ENCODE data around the gene PRAMEF5.
"Not testable (repeated sequence)": the region's sequence is repeated elsewhere in the genome, so short reads cannot be mapped to it uniquely, and the experiment has no call there.

PRAMEF5 gene

DNA sequence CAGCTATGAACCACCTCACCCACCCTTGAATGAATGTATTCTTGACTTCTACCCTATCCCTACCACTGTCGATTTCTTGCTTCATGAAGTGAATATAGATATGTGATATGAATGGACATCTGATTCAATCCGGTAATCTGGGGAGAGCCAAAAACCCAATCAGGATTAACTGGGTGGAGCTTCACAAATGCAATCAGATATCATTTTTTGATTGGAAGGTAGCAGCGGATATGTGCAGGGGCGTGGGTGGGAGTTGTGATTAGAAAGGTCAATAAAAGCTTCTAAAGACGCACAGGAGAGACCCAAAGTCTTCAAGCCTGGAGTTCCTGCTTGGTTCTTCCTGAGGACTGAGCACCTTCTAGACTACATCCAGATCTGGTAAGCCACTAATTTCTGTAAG is at the start of gene PRAMEF5:
TSS of gene PRAMEF5 (plus strand) at position 301 of the 400 bp plus-strand sequence. CDS start 5,071 bp downstream, outside the sequence.
- not testable (repeated sequence) for DNase-seq (ENCODE audit: low read depth)

DNA sequence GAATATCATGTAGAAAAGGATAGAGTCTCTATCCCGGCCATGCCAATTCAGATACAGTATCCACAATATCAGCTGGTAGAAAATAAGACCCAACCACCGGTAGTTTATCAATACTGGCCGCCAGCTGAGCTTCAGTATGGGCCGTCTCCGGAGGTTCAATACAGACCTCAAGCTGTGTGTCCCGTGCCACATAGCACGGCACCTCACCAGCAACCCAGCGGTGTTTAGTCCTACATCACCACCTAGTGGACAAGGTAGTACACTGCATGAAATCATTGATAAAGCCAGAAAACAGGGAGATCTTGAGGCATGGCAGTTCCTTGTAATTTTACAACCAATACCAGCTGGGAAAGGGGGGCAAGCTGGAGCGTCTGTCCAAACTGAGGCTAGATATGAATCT is 45.3 kb upstream of the PRAMEF5 start:
- not testable (repeated sequence) for DNase-seq (ENCODE audit: low read depth)

DNA sequence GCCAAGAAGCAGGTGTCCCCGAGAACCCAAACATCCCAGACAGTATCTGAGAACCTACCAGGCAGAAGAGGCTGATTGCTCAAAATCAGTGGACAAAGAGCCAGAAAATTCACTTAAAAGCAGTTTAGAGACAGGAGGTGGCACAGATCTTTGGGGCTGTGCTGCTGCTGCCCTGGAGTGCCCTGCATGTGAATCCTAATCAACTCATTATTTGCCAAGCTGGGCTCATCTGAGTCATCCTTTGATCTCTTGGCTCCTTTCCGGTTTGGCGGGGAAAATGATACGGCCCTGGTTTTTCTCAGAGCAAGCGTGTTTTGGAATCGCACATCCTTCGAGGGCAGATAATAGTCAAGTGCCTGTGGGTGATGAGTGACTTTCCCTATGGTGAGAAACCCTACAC is 37.4 kb upstream of the PRAMEF5 start:
- DNase-seq (ENCODE audit: low read depth), result not testable (repeated sequence)

DNA sequence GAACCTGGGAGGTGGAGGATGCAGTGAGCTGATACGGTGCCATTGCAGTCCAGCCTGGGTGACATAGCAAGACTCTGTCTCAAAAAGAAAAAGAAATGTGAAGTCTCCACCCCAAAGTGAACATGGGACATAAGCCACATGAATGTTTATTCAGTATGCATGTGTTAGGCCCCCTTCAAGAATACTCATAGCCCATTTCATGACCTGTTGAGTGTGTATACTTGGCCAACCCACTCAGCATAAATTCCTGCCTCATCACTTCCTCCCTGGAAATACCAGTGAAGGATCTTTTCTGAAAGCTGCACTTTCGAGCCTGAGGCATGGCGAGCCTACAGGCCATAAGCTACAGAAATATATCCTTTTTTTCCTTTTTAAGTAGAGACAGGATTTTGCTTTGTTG is 34.8 kb upstream of the PRAMEF5 start:
- DNase-seq (ENCODE audit: low read depth), result not testable (repeated sequence)

DNA sequence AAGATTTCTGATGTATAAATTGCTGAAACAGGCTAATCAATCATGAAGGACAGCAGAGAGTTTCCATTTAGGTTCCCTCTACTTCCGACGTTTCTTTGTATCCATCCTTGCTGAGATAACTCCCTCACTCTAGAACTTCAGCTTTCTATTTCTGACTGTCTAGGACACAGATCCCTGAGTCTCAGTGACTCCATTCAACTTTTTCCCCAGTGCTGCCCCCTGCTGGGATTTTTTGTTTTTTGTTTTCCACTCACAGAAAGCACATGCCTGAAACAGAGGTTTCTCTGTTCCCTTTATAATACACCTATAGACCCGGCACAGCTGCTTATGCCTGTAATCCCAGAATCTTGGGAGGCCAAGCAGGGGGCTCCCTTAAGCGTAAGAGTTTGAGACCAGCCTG is 31.2 kb upstream of the PRAMEF5 start:
- DNase-seq (ENCODE audit: low read depth), result not testable (repeated sequence)

DNA sequence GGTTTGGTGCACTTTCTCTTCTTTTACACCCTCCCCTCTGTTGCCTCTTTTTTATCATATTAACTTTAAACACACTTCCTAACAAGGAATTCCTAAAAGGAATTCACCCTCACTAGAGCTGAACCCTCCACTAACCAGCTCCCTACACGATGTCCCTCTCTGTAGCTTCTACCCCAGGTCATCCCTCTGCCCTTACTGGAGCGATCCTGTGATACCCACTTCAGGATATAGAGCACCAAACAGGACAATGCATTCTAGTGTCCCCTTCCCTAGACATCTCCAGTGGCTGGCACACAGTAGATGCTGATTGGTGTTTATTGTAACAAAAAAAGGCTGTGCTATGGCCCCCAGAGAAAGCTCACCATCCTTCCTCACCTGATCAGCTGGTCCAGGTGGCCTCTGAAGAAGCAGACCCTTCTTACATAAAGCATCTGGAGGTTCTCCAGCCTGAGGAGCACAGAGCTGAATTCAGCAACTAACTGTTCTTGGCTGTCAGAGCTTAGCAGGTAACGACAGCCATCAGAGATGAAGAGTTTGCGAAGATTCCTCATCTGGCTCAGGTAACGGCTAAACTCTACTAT is 29.4 kb upstream of the PRAMEF5 start:
- DNase-seq (ENCODE audit: low read depth), result no peak

DNA sequence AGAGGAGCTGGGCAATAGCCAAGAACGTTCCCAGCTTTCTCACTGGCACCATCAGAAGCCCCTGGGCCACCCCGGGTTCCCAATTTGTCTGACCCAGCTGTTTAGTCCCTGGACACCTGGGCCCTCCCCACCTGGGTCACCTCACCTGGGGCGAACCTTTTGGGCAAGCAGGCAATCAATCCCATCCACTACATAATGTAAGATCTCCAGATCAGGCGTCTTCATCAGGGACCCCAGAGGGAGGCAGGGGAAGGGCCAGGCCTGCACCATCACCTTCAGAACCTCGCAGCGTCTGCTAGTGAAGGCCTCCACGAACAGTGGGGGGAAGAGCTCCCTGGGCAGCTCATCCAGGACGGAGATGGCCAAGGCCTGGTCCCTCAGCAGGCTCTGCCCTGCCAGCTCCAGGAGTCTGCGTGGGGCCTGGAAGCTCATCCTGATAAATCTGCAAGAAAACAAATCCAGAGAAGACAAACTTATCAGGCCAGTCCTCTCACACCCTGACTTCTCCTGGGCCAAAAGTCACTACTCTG is 28.3 kb upstream of the PRAMEF5 start, which contains the start of gene PRAMEF18:
TSS of gene PRAMEF18 (minus strand) at position 480 of the 530 bp plus-strand sequence. CDS start at position 432, 48 bp downstream.
- DNase-seq (ENCODE audit: low read depth), result not testable (repeated sequence)

DNA sequence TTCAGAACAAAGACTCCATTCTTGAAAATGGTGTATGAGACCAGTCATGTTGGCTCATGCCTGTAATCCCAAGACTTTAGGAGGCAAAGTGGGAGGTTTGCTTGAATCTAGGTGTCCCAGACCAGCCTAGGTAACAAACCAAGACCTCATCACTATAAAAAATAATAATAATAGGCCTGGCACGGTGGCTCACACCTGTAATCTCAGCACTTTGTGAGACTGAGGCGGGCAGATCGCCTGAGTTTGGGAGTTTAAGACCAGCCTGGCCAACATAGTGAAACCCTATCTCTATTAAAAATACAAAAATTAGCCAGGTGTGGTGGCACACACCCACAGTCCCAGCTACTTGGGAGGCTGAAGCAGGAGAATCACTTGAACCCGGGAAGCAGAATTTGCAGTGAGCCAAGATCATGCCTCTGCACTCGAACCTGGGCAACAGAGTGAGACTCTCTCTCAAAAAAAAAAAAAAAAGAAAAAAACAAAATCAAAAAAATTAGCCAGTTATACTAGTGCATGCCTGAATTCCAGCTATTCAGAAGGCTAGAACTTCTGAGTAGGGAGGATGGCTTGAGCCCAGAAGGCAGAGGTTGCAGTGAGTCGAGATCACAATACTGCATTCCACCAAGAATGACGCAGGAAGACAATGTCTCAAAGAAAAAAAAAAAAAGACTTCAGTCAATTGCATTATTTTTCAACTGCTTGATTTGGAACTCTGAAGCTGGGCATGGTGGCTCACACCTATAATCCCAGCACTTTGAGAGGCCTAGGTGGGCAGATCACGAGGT is 26.5 kb upstream of the PRAMEF5 start:
- not testable (repeated sequence) for DNase-seq (ENCODE audit: low read depth)

DNA sequence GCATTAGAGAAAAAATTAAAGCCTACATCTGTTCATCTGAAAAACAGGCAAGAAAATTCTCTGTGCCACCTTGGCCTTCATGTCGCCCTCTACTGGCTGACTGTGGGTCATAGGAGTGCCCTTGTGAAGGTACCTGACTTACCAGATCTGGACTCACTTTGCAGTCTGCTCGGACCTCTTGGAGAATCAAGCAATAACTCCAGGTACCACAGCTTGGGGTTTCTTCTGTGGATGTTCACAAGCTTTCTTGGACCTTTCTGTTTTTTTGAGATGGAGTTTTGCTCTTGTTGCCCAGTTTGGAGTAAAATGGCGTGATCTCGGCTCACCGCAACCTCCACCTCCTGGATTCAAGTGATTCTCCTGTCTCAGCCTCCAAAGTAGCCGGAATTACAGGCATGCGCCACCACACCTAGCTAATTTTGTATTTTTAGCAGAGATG is 25.6 kb upstream of the PRAMEF5 start:
- no peak for DNase-seq (ENCODE audit: low read depth)

DNA sequence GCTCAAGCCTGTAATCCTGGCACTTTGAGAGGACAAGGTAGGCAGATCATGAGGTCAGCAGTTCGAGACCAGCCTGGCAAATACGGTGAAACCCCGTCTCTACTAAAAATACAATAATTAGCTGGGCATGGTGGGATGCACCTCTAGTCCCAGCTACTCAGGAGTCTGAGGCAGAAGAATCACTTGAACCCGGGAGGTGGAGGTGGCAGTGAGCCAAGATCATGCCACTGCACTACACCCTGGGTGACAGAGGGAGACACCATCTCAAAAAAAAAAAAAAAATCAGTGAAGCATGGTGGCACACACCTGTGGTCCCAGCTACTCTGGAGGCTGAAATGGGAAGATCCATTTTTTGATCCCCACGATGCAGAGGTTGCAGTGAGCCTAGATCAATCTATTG is 23.9 kb upstream of the PRAMEF5 start:
- DNase-seq (ENCODE audit: low read depth), result not testable (repeated sequence)

DNA sequence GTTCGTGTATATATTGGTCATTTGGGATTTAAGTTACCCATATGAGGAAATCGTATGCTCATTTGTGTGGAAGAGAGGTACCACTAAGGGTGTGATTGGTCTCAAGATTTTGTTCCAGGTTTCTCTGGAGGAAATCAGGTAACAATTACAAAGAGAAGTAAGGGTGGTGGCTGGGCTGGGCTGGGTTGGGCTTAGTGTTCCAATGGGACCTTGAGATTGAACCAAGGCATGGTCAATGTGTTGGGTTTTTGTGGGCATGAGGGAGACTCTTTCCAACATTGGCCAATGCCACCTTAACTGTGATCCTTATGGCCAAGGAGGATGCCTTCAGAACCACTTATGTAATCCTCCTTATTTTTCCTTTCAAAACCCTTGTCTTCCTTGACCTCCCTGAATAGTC is 23.4 kb upstream of the PRAMEF5 start:
- DNase-seq (ENCODE audit: low read depth), result not testable (repeated sequence)

DNA sequence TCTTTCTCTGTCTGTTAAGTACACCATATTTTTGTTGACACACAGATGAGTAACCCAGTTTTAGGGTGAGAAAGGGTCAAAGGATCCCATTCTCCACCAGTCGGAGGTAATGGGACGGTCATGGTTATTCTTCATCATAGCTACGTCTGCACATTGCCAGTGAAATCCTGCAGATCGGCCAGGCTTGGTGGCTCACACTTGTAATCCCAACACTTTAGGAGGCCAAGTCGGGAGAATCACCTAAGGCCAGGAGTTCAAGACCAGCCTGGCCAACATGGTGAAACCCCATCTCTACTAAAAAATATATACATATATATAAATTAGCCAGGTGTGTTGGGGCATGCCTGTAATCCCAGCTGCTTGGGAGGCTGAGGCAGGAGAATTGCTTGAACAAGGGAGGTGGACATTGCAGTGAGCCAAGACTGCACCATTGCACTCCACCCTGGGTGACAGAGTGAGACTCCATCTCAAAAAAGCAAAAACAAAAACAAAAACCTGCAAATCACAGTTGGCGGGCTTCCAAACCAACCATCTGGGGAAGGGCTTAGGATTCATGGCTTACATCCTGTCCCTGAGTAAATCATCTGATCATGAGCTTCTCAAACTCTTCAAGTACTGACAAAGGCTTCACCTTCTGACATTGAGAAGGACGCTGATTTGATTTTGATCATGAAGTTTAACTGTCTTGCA is 22.8 kb upstream of the PRAMEF5 start:
- DNase-seq (ENCODE audit: low read depth), result not testable (repeated sequence)

DNA sequence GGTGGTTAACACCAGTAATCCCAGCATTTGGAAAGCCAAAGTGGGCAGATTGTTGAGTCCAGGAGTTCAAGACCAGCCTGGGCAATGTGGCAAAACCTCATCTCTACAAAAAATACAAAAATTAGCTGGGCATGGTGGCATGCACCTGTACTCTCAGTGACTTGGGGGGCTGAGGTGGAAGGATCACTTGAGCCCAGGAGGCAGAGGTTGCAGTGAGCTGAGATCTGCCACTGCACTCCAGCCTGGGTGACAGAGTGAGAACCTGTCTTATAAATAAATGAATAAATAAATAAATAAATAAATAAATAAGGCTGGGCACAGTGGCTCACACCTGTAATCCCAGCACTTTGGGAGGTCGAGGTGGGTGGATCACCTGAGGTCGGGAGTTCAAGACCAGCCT is 21.9 kb upstream of the PRAMEF5 start:
- not testable (repeated sequence) for DNase-seq (ENCODE audit: low read depth)

DNA sequence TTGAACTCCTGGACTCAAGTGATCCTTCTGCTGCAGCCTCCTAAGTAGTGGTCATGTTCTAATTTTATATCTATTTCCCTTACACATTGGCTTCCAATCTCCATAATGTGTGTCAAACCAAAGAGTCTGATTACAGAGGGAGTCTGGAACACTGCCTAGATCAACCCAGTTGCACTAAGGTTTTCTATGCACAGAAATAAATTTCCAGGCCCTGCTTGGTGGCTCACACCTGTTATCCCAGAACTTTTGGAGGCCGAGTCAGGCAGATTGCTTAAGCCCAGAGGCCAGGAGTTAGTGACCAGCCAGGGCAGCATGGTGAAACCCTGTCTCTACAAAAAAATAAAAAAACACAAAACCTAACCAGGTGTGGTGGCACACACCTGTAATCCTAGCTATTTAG is 19.9 kb upstream of the PRAMEF5 start:
- not testable (repeated sequence) for DNase-seq (ENCODE audit: low read depth)

DNA sequence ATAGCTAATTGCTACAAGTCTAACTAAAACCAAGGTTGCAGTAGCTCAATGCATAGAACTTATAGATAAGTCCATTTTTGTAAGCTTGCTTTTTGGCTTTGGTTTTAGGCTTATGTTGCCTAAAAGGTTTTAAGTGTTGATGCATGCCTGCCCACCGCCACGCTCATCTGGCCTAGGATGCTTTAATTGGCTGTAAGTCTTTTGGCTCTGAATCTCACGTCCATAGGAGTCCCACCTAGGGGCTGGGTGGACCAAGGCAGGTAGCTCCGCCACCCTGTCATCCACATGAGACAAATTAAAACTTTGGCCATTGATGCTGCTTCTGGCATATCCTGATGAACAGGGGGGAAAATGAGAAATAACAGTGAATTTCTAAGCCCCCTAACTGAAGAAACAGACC is 16.4 kb upstream of the PRAMEF5 start:
- DNase-seq (ENCODE audit: low read depth), result not testable (repeated sequence)

DNA sequence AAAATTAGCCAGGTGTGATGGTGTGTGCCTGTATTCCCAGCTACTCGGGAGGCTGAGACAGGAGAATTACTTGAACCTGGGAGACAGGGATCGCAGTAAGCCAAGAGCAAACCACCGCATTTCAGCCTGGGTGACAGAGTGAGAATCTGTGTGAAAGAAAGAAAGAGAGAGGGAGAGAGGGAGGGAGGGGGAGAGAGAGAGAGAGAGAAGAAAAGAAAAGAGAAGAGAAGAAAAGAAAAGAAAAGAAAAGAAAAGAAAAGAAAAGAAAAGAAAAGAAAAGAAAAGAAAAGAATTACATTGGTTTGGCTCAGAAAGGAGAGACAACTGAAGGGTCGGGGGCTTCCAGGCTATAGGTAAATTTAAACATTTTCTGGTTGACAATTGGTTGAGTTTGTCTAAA is 14.4 kb upstream of the PRAMEF5 start:
- DNase-seq (ENCODE audit: low read depth), result not testable (repeated sequence)

DNA sequence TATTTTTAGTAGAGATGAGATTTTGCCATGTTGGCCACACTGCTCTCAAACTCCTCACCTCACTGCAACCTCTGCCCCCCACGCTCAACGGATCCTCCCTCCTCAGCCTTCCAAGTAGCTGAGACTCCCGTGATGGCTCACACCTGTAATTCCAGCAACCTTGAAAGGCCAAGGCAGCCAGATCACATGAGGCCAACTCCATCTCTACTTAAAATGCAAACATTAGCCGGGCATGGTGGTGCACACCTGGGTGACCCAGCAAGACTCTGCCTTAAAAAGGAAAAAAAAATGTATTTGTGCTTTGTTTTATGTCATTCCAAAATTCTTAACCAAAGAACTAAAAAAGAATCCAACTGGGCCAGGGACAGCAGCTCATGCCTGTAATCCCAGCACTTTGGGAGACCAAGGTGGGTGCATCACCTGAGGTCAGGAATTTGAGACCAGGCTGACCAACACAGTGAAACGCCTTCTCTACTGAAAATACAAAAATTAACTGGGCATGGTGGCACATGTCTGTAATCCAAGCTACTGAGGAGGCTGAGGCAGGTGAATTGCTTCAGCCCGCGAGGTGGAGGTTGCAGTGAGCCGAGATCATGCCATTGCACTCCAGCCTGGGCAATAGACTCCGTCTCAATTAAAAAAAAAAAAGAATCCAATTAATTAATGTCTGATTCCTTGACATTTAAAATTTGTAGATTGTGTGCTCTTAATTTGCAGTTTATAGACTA is 10.3 kb upstream of the PRAMEF5 start:
- not testable (repeated sequence) for DNase-seq (ENCODE audit: low read depth)

DNA sequence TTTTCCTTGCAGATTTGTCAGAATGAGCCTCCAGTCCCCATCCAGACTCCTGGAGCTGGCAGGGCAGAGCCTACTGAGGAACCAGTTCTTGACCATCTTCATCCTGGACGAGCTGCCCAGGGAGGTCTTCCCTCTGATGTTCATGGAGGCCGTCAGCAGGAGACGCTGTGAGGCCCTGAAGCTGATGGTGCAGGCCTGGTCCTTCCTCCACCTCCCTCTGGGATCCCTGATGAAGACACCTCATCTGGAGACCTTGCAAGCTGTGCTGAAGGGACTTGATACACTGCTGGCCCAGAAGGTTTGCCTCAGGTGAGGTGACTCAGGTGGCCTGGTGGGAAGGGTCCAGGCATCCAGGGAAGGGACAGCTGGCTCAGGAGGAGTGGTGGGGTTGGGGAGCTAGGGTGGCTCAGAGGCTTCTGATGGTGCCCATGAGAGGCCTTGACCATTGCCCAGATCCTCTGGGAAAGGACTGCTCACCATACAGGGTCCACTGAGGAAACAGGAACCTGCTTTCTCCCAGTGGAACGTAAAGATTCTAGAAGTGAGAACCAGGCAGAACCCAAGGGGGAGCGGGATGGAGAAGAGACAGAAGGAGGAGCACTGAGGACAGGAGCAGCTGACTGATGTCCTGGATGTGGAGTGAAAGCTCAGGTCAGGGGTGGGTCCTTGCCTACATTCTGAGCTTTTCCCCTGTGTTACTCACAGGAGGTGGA is 8.0 kb upstream of the PRAMEF5 start:
- not testable (repeated sequence) for DNase-seq (ENCODE audit: low read depth)

DNA sequence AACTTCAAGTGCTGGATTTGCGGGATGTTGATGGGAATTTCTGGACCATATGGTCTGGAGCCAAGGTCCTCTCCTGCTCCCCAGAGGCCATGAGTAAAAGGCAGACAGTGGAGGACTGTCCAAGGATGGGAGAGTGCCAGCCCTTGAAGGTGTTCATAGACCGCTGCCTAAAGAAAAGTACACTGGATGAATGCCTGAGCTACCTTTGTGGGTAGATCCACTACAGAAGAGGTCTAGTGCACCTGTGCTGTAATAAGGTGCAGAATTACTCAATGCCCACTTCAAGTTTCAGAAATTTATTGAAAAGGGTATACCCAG is 7.5 kb upstream of the PRAMEF5 start:
- not testable (repeated sequence) for DNase-seq (ENCODE audit: low read depth)

DNA sequence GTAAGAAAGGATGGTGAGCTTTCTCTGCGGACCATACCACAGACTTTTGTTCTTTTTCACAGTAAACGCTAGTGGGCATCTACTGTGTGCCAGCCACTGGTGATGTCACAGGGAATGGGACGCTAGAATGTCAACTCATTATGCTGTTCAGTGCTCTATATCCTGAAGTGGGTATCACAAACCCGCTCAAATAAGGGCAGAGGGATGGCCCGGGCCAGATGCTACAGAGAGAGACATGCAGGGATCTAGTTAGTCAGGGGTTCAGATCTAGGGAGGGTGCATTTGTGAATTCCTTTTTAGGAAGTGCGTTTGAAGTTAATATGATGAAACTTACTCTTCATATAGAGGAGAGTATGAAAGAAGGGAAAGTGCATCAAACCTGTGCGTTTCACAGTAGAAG is 6.9 kb upstream of the PRAMEF5 start:
- DNase-seq (ENCODE audit: low read depth), result not testable (repeated sequence)

DNA sequence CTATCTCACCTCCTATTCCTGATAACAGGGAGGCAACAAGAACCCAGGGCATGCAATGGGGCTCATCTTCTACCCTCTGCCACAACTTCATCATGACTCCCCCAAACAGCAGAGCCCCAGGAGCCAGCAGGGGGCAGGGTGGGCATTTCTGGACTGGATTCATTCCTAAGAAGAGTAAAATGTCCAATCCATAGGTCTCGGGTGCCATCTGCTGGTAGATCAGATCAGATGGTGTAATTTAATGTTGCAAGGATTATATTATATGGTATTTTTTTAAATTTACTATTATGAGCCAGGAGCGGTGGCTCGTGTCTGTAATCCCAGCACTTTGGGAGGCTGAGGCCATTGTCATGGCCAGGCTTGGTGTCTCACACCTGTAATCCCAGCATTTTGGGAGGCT is 11.1 kb downstream of the PRAMEF5 start:
- not testable (repeated sequence) for DNase-seq (ENCODE audit: low read depth)
